ENCODE results near the gene MYL9. TPM values are rescaled to one million over a fixed set of nuclear protein-coding genes. Genes with fewer than 3 reads are reported as not detected.

MYL9 gene
- polyA plus RNA-seq, 1 donor (not counting 4 experiments of a cell fraction or from before 2014, with no cell fraction given): 1.7 TPM

- no peak for TF ChIP-seq CTCF (optimal IDR thresholded peaks at IDR 0.05 in 1 of 3, IDR thresholded peaks at IDR 0.05 in 1 of 3, conservative IDR thresholded peaks at IDR 0.05 in 1 of 3; ENCODE audit: extremely low read depth in 1 of 3, insufficient read depth in 2 of 3, low read length in 3 of 3)
- TF ChIP-seq EZH2 (IDR thresholded peaks at IDR 0.05; ENCODE audit: low read length): no peak
- no peak for FAIRE-seq
- Histone ChIP-seq H3K79me2 (ENCODE audit: control insufficient read depth, insufficient read depth, low read length) (no peaks in the 10 kb centered on the region), H3K27me3 (ENCODE audit: control insufficient read depth, extremely low read depth, insufficient read depth, low read length) (no peaks in the 10 kb centered on the region), H4K20me1 (ENCODE audit: control insufficient read depth, extremely low read depth, insufficient read depth, low read length) (no peaks in the 10 kb centered on the region), H2AFZ (ENCODE audit: control insufficient read depth, low read length) (no peak overlapping the region), H3K4me2 (ENCODE audit: control insufficient read depth, extremely low read depth, insufficient read depth, low read depth, low read length) (no peak overlapping the region), H3K9me3 (ENCODE audit: control insufficient read depth, low read depth, low read length) (no peaks in the 10 kb centered on the region), H3K4me3 (ENCODE audit: control insufficient read depth in 2 of 3, extremely low read depth in 1 of 3, insufficient read depth in 2 of 3, low read depth in 1 of 3, low read length in 3 of 3) (no peak overlapping the region), H3K27ac (ENCODE audit: control insufficient read depth, insufficient read depth, low read length) (no peak overlapping the region), H3K9me1 (ENCODE audit: control insufficient read depth, extremely low read depth, insufficient read depth, low read length) (no peaks in the 10 kb centered on the region), H3K36me3 (ENCODE audit: control insufficient read depth in 2 of 2, extremely low read depth in 1 of 2, insufficient read depth in 2 of 2, low read length in 2 of 2) (peaks cover 26 to 33% of the 10 kb centered on the region in 2 experiments), H3K4me1 (ENCODE audit: control insufficient read depth, extremely low read depth, insufficient read depth, low read length) (no peaks in the 10 kb centered on the region), H3K9ac (ENCODE audit: control insufficient read depth, extremely low read depth, insufficient read depth, low read length) (no peak overlapping the region)
- dilution Hi-C loops (cut with MboI; ENCODE audit: extremely low pct_ligation_motif_present, low sequenced_read_pairs): no loop called here
- no peak for DNase-seq (ENCODE audit: low read depth, low spot score)
Measured at GRCh38 chr20:36527331-36528125, 13.8 kb upstream of the MYL9 start.

- Histone ChIP-seq H2AFZ (ENCODE audit: control insufficient read depth, low read length) (no peak overlapping the region), H3K9me3 (ENCODE audit: control insufficient read depth, low read depth, low read length) (no peaks in the 10 kb centered on the region), H3K9ac (ENCODE audit: control insufficient read depth, extremely low read depth, insufficient read depth, low read length) (no peak overlapping the region), H3K4me2 (ENCODE audit: control insufficient read depth, extremely low read depth, insufficient read depth, low read depth, low read length) (no peak overlapping the region), H4K20me1 (ENCODE audit: control insufficient read depth, extremely low read depth, insufficient read depth, low read length) (no peaks in the 10 kb centered on the region), H3K4me1 (ENCODE audit: control insufficient read depth, extremely low read depth, insufficient read depth, low read length) (no peaks in the 10 kb centered on the region), H3K36me3 (ENCODE audit: control insufficient read depth in 2 of 2, extremely low read depth in 1 of 2, insufficient read depth in 2 of 2, low read length in 2 of 2) (peaks cover 26 to 32% of the 10 kb centered on the region in 2 experiments), H3K27ac (ENCODE audit: control insufficient read depth, insufficient read depth, low read length) (no peak overlapping the region), H3K4me3 (ENCODE audit: control insufficient read depth in 2 of 3, extremely low read depth in 1 of 3, insufficient read depth in 2 of 3, low read depth in 1 of 3, low read length in 3 of 3) (no peak overlapping the region), H3K79me2 (ENCODE audit: control insufficient read depth, insufficient read depth, low read length) (no peaks in the 10 kb centered on the region), H3K9me1 (ENCODE audit: control insufficient read depth, extremely low read depth, insufficient read depth, low read length) (no peaks in the 10 kb centered on the region), H3K27me3 (ENCODE audit: control insufficient read depth, extremely low read depth, insufficient read depth, low read length) (no peaks in the 10 kb centered on the region)
- TF ChIP-seq EZH2 (IDR thresholded peaks at IDR 0.05; ENCODE audit: low read length) (no peak), CTCF (optimal IDR thresholded peaks at IDR 0.05 in 1 of 3, IDR thresholded peaks at IDR 0.05 in 1 of 3, conservative IDR thresholded peaks at IDR 0.05 in 1 of 3; ENCODE audit: extremely low read depth in 1 of 3, insufficient read depth in 2 of 3, low read length in 3 of 3) (no peak)
- FAIRE-seq (no peak), DNase-seq (ENCODE audit: low read depth, low spot score) (no peak)
- dilution Hi-C loops (cut with MboI; ENCODE audit: extremely low pct_ligation_motif_present, low sequenced_read_pairs): no loop called here
Measured at GRCh38 chr20:36528176-36528874, 13.0 kb upstream of the MYL9 start.

Measured in keratinocyte (primary cell).